HG02759 (cell line): Measurements from ENCODE around the gene IGFBP6.

Source experiments
- ATAC-seq: cut with Tn5 transposase; IDR thresholded peaks from one replicate; pipeline ENCODE4 v1.9.1; 2021; ENCODE audit warnings: mild to moderate bottlenecking, moderate library complexity; ENCODE audit not compliant: unreplicated experiment

The IGFBP6 gene, protein sequence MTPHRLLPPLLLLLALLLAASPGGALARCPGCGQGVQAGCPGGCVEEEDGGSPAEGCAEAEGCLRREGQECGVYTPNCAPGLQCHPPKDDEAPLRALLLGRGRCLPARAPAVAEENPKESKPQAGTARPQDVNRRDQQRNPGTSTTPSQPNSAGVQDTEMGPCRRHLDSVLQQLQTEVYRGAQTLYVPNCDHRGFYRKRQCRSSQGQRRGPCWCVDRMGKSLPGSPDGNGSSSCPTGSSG

DNA sequence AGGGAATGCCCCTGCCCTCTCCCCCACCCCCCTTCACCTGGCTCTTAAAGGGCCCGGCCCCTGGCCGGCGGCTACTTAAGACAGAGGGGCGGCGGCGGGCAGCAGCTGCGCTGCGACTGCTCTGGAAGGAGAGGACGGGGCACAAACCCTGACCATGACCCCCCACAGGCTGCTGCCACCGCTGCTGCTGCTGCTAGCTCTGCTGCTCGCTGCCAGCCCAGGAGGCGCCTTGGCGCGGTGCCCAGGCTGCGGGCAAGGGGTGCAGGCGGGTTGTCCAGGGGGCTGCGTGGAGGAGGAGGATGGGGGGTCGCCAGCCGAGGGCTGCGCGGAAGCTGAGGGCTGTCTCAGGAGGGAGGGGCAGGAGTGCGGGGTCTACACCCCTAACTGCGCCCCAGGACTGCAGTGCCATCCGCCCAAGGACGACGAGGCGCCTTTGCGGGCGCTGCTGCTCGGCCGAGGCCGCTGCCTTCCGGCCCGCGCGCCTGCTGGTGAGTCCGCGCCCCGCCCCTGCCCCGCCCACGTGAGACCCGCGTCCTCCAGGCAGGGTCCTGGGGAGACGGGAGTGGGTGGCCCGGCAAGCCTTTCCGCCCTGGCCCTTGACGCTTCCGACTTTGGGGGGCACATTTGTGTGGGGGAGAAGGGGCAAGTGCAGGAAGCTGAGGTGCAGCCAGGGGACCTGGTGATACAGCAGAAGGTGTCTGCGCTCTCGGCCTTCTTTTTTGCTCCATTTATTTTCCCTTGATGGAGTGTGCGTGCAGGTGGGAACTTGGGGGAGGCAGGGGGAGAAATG is at the start of gene IGFBP6:
IGFBP6 (plus strand) TSS at position 104 of the 790 bp plus-strand sequence; CDS start at position 155, 51 bp downstream.
- peak; percentile 56 for ATAC-seq

DNA sequence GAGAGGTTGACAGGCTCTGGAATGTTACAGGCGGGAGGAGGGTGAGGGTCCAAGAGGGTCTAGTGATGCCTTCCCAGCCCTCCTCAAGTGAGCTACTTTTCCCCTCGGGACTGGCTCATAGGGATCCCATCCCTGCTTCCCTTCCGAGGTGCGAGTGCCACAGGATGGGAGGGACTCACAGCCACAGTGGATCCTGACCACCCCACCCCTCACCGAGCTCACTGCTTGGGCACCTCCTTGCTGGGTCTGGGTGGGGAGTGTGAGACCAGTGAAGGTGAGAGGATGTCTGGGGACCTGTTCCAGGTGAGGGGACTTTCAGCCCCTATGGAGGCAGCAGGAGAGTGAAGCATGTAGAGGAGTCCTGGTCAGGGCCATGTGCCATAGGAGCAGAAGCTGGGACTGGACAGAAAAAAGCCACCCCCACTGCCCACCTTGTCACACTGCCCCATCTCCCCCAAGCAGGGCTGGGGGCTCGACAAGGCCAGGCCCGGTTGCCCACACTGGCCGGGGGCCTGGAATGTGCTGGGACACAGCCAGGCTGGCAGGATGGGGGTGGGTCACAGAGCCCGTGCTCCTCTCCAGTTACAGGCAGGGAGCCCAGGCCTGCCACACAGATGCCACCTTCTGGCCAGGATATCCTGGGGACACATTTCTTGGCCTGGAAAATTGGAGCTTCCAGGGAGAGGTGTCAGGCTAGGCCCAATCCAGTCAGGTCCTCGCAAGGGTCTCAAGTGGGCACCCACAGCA is 49.3 kb upstream of the IGFBP6 start:
- ATAC-seq: no peak

DNA sequence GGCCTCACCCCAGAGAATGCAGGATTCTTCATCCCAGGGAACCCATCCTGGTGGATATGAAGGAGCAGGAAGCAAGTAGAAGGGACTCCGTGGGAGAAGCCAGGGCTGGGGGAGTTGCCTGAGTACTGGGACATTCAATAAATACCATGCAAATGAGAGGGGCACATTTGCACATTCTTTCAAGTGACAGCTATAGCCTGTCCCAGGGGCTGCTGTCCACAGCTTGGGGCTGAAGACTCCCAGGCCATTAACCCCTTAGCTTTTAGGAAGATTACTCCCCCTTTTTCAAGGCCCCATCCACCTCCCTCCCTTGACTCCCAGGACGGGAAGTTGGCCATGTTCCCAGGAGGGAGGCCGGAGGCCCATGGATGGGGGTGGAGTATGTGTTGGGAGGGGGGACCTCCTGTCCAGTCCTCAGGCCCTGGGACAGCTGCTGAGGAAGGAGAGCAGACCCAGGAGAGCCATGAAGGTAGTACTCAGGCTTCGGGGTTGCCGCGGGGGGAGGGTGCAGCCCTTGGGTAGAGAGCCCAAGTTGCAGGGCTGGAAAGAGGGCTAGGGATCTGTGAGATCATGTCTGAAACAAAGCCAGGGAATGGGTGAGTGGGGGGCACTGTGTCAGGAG is 48.6 kb upstream of the IGFBP6 start:
- ATAC-seq: no peak

DNA sequence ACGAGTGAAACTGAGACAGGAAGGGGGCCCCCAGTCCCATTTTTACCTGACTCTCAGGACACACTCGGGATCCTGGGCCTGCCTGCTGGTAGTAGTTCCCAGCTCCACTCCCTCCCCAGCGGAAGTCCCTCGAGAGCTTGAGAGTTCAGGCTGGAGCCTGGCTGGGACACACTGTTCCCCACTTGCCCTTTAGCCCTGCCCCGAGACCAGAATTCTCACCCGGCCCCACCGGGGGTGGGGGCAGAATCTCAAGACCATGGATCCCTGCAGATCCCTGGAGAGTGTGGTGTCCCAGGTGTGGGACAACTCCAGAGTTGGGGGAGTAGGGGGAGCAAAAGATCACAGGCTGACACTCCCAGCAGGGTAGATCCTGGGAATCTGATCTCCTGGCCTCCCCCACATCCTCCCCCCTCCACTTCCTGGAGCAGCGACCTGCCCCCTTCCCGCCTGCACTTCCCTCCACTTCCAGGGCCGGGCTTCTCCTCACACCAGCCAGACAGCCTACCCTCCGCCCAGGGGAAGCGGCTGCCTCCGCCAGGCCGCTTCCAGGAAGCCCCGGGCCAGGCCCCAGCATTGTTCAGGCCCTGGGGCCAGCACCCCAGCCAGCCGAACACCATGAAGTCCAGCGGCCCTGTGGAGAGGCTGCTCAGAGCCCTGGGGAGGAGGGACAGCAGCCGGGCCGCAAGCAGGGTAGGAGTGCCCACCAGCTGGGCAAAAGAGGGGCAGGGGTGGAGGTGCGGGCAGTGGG is 47.7 kb upstream of the IGFBP6 start, which contains the start of gene TNS2:
TNS2 (plus strand) TSS at position 495 of the 748 bp plus-strand sequence; CDS start at position 616, 121 bp downstream.
- ATAC-seq: no peak

DNA sequence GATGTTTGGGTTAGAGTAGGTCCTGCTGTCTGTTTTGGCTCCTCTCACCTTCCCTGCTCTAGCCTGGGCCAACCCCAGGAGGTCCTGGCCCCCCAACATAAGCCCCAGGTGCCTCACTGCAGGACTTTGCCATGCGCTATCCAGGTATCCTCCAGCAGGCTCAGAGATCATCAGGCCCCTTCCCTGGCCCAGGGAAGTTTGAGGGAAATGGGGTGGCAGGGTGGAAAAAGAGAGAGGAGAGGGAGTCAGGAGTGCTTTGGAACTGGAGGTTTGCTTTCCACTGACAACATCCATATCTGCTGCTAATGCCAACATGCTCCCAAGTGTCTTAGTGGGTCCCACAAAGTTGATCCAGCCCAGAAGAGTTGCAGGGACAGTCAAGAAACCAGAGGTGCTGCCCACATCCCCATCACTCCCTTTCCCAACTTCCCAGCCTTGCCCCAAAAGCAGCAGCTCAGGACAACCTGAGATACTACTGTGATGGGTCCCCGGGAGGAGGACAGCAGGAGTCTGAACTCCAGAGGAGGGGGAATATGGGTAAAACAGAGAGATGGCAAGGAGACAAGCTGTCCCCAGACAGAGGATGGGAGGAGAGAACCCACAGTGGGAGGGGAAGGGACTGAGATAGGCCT is 46.9 kb upstream of the IGFBP6 start:
- no peak for ATAC-seq

DNA sequence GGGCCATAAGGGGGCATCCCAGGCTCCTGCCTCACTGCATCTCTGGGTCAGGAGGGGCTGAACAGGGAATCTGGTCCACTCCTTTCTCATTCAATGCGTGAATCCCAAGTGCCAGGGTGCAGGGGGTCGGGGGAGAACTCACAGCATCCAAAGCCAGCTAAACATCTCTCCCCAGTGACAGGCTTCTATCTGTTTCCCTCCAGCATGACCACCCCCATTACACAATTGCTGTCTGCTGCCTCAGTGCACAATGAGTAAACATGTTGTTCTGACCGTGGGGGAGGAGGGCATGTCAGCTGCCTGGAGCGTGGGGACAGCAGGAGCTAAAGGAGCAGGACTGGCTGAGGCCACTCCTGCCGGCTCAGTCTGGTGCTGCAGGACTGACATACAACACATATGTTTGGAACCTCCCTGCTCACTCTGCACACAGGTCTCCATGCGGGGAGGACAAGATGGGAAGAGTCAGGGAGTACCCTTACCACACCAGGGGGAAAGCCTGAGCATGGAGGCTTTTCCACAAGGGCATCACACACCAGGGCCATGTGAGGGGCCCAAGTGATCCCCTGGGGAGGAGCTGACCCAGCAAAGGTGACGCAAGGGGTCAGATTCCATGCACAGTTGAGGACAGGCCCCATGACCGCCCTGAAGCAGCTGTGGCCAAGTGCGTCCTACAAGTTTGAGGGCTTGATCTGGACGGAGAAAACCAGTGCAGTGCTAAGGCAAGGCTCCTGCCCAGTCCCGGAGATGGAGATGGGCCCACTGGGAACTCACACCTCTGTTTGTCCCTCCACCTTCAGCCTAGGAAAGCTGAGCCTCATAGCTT is 46.2 kb upstream of the IGFBP6 start:
- no peak for ATAC-seq

DNA sequence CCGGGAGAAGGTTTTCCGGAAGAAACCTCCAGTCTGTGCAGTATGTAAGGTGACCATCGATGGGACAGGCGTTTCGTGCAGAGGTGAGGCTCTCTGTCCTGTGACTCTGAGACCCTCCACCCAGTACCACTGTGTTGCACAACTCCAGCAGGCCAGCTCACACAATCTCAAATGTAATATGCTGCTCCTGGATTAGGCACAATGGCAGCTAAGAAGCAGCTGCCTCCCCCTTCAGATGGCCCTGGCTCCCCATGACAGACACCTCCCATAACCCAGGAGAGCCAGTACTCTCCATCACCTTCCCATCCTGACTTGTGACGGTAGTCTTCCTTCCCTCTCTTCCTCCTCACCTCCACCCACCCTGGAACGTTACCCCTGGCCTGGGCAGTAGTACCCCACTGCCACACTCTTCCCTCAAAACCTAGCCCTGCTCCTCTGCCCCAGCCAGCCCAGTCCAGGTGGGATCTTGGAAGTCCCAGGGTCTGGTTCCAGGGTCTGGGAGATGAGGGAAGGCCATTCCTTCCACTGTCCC is 45.5 kb upstream of the IGFBP6 start:
- ATAC-seq: no peak

DNA sequence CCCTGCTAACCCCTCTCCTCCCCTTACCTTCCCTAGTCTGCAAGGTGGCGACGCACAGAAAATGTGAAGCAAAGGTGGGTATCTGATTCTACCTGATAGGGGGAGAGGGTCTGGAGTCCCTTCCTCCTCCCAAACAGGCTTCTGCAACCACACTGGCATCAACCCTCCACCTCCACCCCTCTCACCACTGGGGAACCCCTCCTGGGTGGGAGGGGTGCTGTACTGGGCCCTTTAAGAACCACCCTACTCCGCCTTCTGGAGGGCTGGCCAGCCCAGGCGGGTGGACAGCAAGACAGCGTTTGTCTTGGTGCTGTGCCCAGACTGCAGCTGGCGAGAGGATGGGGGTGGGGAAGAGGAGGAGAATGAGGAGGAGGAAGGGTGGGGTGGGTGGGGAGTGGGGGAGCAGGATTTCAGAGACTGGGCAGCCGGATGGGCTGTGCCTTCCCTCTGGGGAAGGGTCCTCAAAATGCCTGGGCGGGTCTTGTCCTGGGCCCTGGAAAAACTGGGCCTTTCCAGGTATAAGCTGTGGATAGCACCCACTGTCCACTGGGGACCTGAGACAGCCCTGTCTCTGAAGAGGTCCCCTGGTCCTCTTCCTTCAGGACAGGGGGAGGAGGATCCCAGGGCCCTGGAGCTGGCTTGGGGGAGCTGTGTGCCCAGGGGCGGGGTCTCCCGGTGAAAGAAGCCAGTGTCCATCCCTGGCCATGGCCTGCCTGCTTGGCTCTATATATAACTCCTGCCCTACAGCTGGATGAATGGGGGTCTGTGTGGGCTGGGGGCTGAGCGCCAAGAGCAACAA is 44.8 kb upstream of the IGFBP6 start:
- ATAC-seq: no peak

DNA sequence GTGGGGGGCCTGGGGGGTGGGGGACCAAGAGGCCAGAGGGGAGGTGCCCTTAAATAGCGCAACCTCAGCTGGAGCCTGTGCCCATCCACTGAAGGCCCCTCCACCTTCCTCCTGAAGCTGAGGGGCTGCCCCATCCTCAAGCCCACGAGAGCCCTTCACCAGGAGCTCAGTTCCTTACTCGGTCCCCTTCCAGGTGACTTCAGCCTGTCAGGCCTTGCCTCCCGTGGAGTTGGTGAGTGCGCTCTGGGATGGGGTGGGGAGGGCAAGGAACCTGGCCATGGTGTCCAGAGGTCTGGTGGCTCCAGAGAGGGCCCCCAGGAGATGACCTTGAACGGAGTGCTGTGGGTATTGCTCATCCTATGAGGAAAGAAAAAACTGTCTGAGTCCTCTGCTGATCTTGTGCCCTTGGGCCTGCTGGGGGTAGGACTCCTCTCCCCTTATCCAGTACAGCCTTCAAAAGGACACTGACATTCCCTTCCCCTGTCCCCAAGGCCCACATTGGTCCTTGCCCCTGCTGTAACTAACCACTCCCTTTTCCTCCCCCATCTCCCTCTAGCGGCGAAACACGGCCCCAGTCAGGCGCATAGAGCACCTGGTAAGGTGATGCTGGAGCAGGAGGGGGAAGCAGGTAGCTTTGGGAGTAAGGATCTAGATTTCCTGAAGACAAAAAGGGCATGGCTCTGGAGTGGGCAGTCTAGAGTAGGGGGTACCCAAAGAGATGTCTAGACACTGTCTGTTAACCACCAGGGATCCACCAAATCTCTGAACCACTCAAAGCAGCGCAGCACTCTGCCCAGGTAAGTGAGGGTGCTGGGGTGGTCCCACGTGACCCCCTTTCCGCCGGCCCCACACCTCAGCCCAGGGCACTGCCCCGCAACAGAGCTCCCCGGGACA is 44.0 kb upstream of the IGFBP6 start:
- ATAC-seq: no peak

DNA sequence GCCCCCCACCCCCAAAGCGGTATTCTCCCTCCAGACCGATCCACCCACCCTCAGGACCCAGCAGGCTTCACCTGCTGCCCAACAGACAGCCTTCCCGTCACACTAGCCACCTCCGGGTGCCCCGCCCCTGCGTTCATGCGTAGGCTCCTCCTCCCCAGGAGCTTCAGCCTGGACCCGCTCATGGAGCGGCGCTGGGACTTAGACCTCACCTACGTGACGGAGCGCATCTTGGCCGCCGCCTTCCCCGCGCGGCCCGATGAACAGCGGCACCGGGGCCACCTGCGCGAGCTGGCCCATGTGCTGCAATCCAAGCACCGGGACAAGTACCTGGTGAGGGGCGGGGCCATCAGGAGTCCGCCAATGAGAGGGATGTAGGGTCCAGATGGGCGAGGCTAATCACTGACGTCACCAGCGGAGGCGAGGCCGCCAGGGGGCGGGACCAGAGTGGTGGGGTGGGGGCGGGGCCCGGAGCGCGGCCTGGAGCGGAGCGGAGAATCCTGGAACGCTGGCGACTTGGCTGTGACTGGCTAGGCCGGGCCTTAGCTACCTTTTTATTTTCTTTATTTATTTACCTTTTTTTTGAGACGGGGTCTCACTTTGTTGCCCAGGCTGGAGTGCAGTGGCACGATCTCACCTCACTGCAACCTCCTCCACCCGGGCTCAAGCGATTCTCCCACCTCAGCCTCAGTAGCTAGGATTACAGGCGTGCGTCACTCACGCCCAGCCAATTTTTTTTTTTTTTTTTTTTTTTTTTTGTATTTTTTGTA is 43.2 kb upstream of the IGFBP6 start:
- peak; percentile 92 for ATAC-seq

DNA sequence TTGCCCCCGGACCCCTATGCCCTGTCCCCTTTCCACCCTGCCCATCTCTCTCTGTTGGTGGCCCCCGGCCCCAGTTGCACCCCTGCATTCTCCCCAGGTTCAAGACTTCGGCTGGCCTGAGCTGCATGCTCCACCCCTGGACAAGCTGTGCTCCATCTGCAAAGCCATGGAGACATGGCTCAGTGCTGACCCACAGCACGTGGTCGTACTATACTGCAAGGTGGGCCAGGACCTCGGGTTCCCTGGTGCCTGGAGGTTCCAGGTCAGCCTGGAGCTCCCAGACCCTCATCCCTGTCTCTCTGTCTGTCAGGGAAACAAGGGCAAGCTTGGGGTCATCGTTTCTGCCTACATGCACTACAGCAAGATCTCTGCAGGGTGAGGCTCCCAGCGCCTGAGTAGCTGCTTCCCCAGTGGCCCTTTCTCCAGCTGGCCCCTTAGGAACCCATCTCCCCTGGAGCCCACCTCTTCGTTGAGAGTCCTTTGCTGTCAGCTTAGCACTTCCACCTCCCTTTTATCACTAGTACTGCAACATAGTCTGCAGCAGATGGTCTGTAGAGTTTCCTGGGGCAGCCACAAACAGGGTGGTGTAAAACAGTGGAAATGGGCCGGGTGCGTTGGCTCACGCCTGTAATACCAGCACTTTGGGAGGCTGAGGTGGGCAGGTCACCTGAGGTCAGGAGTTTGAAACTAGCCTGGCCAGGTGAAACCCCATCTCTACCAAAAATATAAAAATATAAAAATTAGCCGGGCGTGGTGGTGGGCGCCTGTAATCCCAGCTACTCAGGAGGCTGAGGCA is 41.8 kb upstream of the IGFBP6 start:
- no peak for ATAC-seq

DNA sequence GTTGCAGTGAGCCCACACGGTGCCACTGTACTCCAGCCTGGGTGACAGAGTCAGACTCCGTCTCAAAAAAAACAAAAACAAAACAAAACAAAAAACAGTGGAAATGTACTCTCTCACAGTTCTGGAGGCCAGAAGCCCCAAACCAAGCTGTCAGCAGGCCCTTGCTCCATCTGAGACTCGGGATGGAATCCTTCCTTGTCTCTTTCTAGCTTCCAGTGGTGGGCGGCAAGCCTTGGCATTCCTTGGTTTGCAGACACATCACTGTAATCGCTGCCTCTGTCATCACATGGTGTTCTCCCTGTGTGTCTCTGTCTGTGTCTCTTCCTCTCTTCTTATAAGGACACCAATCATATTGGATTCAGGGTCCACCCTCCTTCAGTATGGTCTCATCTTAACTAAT is 41.2 kb upstream of the IGFBP6 start:
- no peak for ATAC-seq

DNA sequence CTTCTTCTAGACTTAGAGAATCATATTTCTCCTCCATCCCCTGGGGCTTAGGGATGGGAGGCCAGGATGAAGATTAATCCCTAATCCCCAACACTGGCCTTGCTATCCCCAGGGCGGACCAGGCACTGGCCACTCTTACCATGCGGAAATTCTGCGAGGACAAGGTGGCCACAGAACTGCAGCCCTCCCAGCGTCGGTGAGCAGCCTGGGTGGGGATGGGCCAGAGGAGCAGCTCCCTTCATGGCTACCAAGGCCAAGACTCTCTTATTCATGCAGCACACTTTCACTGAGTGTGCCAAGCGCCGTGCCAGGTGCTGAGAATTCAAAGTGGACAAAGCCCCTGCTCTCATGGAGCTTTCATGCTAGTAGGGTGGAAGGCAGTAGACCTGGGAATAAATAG is 40.6 kb upstream of the IGFBP6 start:
- no peak for ATAC-seq

DNA sequence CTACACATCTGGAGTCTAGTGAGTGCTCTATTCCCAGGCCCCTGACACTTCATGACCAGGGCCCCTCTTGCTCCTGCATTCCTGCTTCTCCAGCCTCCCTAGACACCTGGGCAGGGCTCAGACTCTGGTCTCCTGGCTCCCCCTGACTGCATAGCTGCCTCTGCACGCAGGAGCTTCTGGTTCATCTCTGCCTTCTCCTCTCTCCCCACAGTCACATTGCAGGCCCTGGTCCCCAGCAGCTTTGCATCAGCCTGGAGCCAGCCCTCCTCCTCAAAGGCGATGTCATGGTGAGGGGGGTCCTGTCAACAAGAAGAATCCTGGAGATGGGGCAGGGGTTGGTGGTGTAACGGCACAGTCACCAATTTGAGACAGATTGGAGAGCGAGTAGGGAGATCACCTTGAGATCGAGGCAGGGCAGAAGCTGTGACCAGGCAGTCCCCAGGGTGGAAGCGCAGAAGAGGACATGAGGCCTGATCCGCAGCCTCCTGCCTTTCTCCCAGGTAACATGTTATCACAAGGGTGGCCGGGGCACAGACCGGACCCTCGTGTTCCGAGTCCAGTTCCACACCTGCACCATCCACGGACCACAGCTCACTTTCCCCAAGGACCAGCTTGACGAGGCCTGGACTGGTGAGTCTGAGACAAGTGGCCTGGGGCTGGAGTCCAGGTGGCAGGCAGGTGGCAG is 39.5 kb upstream of the IGFBP6 start:
- no peak for ATAC-seq
